GM18909 (cell line): ENCODE measurements around the gene CLTCL1.
"Not testable (repeated sequence)": the region's sequence is repeated elsewhere in the genome, so short reads cannot be mapped to it uniquely, and the experiment has no call there.

Experiments
- ATAC-seq: cut with Tn5 transposase; IDR thresholded peaks from one replicate; pipeline ENCODE4 v1.9.1; 2021; ENCODE audit warnings: mild to moderate bottlenecking; ENCODE audit not compliant: unreplicated experiment, poor library complexity

The CLTCL1 gene

DNA sequence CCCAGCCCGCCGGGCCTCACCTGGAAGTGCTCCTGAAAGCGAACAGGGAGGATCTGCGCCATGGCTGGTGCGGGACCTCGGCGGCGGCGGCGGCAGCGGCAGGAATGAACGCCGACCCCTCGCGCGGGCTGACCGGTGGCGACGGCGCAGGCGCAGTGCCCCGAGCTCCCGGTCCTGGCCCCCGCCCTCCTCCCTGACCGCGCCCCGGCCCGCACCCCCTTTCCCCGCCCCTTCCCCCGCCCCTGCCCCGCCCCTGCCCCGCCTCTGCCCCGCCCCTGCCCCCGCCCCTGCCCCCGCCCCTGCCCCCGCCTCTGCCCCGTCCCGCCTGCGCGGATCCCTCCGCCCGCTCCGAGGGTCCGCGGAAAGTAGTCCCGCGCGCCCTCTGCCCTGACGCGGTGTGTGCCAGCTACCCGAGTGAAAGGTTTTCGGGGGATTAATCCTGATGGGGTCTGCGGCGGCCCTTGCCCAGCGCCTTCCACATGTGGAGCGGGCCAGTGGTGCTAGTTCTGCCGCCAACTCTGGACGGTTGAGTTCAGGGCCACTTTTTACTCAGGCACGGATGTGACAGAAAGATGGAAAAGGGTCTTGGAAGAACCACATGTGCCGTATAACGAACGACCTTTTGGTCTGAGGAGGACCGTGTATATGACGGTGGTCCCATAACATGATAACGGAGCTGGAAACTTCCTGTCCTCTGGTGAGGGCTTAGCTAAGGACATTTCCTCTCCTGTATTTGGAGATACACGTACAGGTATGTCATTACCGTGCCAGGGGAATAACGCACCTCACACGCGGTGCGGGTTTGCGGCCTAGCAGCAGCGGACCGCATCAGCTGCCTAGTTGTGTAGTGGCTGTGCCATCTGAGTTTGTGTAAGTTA is at the start of gene CLTCL1:
CLTCL1 (minus strand) TSS at position 140 of the 878 bp plus-strand sequence; CDS start at position 62, 78 bp downstream.
- peak; percentile 56 for ATAC-seq

DNA sequence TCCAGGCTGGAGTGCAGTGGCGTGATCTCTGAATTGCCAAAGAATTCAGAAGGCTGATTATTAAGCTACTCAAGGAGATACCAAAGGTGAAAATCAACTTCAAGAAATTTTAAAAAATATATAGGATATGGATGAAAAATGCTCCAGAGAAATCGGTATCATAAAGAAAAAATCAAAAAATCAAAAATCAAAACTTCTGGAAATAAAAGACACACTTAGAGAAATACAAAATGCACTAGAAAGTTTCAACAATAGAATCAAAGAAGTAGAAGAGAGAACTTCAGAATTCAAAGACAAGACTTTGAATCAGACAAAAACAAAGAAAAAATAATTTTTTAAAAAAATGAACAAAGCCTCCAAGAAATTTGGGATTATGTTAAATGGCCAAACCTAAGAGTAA is 45.6 kb upstream of the CLTCL1 start:
- no peak for ATAC-seq

DNA sequence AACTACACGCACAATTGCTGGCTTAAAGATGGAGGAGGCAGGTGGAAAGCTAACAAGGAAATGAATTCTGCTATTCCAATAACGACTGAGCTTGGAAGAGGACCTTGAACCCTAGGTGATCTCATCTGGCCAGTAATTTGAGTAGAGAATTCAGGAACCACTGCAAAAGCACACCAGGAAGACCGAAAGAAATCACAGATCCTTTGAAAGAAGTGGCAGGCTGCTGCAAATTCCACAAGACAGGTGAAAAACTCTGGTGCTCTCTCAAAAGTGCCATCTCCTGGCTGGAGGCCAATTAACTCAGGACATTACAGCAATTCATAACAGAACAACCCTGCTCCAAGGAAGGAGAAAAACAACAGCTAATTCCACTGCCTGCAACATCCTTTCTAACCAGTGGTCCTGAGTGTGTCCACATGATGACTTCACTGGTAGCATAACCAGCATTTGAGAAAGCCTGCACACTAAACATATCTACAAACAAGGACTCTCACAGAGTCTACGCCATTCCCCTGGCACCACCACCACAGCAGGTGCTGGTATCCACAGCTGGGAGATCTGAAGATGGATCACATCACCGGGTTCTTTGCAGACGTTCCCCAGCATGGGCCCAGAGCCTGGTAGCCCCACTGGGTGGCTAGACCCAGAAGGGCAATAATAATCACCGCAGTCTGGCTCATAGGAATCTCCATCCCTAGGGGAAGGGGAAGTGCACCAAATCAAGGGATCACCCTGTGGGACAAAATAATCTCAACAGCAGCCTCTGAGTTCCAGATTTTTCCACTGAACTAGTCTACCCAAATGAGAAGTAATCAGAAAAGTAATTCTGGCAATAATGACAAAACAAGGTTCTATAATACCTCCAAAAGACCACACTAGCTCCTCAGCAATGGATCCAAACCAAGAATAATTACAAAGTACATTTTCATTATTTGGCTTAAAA is 44.9 kb upstream of the CLTCL1 start:
- ATAC-seq: no peak

DNA sequence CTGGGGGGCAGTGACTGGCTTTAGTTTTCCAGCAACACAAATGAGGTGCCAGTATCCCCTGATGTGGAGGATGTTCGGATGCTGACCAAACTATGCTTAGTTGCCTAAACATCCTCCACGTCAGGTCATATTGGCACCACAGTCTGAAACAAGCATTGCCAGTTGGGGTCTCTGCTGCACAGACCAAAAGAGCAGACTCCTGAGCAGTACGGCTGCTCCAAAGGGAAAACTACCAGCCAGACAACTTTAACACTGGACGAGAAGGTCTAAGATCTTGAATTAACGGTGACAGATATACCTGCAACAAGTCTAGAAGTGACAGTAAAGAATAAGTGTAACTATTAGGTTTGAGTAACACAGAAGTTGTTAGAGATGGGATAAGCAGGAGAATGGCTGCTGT is 40.5 kb upstream of the CLTCL1 start:
- ATAC-seq: no peak

DNA sequence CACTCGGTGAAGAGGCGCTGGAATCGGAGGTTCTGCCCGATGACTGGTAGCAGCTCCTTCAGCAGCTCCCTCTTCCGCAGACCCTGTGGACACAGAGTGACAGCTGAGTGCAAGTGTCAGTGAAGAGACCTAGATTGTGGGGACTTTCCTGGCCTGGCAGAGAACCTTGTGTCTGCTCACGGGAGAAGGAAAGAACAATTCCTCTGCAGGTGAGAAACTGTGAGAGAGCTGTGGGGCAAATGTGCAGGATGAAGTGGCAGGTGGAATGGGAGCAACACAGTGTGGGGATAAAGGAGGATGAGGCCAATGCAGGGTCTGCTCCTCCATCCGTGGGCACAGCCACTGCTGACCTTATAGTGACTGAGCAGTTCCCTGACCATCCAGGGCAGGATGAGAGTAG is 40.0 kb upstream of the CLTCL1 start:
- no peak for ATAC-seq

DNA sequence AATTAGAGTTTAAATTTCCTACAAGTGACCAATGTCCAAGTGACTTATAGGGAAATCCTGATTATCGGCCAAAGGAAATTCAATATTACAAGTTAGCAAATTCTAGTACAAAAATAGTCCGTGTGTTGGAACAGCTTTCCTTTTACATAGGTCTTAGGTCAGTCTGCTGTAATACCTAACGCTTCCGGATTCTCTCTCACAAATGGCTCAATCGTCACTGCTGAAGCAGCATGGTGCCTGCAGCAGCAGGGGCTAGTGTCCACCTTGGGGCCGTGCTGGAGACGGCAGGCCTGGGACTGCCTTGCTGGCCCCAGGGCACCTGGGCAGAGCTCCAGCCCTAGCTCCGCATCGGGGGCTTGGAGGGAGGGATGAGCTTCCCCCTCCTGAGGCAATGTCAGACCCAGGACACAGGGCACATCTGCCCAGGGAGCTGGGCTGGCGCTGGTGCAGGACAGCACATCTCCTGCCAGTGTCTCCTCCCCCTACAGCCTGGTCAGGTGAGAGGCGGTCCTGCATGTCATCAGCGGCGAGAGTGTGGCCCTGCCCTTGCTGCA is 39.4 kb upstream of the CLTCL1 start:
- ATAC-seq: no peak

DNA sequence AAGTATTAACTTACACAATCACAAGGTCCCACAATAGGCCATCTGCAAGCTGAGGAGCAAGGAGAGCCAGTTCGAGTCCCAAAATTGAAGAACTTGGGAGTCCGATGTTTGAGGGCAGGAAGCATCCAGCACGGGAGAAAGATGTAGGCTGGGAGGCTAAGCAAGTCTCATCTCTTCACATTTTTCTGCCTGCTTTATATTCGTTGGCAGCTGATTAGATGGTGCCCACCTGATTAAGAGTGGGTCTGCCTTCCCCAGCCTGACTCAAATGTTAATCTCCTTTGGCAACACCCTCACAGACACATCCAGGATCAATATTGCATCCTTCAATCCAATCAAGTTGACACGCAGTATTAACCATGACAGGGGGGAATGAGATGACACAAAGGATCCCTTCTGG is 38.7 kb upstream of the CLTCL1 start:
- not testable (repeated sequence) for ATAC-seq

DNA sequence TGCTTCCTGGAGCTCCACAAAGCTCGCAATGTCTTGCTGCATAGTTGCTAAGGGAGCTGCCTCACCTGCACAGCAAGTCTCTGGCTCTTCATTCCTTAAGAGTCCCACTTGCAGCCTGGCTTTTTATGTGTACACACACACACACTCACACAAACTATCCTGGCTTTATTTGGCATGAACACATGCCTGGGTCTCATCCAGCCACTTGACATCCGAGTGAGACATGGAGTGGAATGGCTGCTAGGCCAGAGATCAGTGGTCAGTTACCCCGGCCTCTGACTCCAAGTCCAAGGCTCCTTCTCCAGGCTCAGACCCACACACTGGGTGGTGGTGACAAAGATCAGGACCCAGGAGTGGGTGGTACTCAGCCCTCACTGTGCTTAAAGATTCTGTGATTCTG is 37.9 kb upstream of the CLTCL1 start:
- no peak for ATAC-seq

DNA sequence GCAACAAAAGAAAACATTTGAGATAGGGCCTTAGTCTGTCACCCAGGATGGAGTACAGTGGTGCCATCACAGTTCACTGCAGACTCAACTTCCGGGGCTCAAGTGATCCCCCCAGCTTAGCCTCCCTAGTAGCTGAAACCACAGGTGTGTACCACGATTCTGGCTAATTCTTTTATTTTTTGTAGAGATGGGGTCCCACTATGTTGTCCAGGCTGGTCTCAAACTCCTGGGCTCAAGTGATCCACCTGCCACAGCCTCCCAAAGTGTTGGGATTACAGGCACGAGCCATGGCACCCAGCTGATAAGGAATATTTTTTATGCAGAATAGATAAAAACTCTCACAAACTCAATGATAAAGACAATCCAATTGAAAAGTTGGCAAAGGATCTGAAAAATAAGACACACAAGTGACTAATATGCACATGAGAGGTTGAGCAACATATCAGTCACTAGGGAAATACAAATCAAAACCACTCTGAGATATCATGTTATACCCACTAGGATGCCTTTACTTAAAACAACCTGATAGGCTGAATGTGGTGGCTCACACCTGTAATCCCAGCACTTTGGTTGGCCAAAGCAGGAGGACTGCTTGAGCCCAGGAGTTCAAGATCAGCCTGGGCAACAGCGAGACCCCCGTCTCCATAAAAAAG is 33.9 kb upstream of the CLTCL1 start:
- ATAC-seq: no peak

DNA sequence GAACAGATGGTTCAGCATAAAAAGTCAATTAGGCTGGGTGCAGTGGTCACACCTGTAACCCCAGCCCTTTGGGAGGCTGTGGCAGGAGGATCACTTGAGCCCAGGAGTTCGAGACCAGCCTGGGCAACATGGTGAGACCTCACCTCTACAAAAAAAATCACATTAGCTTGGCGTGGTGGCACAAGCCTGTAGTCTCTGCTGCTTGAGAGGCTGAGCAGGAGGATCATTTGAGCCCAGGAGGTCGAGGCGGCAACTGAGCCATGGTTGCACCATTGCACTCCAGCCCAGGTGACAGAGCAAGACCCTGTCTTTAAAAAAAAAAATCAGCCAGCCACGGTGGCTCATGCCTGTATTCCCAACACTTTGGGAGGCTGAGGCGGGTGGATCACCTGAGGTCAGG is 31.9 kb upstream of the CLTCL1 start:
- not testable (repeated sequence) for ATAC-seq

DNA sequence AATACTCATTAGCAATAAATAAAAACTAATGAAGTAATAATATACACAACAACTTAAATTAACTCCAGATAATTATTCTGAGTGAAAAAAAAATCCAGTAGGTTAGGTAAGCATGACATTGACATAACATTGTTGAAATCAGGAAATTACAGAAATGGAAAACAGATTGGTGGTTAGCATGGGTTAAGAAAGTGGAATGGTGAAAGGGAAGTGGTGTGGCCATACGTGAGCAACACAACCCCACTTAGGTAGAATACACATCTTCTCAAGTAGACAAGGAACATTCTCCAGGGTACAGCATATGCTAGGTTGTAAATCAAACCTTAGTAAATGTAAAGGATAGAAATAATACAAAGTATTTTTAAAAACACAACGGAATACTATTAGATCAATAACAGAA is 30.2 kb upstream of the CLTCL1 start:
- ATAC-seq: no peak

DNA sequence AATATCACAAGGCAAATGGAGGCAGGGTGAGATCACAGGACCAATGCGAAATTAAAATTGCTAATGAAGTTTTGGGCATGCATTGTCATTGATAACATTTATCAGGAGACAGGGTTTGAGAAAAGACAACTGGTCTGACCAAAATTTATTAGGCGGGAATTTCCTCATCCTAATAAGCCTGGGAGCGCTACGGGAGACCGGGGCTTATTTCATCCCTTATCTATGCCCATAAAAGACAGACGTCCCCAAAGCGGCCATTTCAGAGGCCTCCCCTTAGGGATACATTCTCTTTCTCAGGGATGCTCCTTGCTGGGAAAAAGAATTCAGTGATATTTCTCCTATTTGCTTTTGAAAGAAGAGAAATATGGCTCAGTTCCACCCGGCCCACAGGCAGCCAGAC is 28.6 kb upstream of the CLTCL1 start:
- ATAC-seq: not testable (repeated sequence)

DNA sequence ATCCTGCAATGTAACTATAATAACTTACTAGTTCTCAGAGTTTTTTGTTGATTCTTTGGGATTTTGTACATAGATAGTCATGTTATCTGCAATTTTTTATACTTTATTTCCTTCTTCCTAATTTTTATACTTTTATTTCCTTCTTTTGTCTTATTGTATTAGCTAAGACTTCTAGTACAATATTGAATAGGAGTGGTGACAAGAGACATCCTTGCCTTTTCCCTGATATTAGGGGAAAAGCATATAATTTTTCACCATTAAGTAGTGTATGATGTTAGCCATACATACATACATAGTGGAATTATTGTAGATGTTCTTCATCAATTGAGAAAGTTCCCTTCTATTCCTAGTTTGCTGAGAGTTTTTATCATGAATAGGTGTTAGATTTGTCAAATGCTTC is 27.8 kb upstream of the CLTCL1 start:
- ATAC-seq: no peak

DNA sequence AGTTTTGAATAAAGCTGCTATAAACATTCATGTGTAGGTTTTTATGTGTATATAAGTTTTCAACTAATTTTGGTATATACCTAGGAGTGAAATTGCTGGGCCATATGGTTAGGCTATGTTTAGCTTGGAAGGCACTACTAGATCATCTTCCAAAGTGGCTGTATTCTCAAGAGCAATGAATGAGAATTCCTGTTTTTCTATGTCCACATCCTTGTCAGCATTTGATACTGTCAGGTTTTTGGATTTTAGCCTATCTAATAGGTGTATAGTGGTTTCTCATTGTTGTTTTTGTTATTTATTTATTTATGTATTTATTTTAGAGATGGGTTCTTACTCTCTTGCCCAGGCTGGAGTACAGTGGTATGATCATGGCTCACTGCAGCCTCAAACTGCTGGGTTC is 26.3 kb upstream of the CLTCL1 start:
- no peak for ATAC-seq

DNA sequence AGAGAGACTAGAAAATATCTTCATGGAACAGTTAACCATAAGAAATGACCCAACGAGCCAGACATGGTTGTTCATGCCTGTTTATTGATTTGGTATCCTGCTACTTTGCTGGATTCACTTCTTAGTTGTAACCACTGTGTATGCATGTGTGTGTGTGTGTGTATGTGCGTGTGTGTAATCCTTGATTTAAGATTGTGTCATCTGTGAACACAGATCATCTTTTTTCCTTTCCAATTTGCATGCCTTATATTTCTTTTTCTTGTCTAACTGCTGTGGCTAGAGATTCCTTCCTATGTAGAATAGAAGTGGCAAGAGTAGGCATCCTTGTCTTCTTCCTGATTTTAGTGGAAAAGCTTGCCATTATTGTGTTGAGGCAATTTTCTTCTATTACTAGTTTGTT is 16.4 kb upstream of the CLTCL1 start:
- ATAC-seq: no peak

DNA sequence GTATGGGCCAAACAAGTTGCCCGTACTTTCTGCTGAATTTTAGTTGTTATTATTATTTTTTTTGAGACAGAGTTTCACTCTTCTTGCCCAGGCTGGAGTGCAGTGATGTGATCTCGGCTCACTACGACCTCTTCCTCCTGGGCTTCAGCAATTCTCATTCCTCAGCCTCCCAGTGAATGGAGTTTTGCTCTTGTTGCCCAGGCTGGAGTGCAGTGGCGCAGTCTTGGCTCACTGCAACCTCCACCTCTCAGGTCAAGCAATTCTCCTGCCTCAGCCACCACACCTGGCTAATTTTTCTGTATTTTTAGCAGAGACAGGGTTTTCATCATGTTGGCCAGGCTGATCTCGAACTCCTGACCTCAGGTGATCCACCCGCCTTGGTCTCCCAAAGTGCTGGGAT is 15.0 kb upstream of the CLTCL1 start:
- not testable (repeated sequence) for ATAC-seq

DNA sequence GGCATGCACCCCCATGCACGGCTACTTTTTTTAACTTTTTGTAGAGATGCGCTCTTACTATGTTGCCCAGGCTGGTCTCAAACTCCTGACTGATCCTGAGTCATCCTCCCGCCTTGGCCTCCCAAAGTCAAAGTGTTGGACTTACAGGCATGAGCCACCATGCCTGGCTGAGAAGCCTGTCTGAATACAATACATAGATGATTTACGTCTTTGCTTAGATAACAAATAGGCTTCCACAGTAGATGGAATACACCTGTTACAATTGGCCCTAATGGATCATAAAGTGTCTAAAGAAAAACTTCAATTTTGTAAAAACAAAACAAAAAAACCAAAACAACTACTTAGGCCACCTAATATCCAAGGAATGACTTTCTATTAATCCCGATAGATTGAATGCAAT is 13.0 kb upstream of the CLTCL1 start:
- no peak for ATAC-seq

DNA sequence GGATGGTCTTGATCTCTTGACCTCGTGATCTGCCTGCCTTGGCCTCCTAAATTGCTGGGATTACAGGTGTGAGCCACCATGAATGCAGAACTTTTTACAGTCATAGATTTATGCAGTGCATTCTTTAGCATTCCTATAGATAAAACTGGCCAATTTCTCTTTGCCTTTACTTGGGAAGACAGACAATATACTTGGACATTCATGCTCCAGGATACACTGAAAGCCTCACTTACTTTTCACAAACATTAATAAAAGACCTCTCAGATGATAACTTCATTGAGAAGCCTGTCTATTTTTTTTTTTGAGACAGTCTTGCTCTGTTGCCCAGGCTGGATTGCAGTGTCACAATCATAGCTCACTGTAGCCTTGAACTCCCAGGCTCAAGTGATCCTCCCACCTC is 12.3 kb upstream of the CLTCL1 start:
- no peak for ATAC-seq

DNA sequence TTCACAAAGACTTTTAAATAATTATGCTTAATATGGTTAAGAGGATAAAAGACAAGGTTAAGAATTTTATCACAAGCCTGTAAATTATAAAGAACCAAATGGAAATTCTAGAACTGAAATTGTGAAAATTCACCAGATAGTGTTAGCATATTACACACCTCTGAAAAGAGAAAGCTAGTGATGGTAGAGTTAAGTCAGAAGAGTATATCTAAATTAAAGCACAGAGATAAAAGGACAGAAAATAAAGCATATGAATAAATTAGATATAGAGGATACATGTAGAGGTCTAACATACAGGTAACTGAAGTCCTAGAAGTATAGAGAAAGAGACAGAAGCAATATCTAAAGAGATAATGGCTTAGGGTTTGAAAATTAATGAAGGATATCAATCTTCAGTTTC is 4.2 kb upstream of the CLTCL1 start:
- ATAC-seq: no peak

DNA sequence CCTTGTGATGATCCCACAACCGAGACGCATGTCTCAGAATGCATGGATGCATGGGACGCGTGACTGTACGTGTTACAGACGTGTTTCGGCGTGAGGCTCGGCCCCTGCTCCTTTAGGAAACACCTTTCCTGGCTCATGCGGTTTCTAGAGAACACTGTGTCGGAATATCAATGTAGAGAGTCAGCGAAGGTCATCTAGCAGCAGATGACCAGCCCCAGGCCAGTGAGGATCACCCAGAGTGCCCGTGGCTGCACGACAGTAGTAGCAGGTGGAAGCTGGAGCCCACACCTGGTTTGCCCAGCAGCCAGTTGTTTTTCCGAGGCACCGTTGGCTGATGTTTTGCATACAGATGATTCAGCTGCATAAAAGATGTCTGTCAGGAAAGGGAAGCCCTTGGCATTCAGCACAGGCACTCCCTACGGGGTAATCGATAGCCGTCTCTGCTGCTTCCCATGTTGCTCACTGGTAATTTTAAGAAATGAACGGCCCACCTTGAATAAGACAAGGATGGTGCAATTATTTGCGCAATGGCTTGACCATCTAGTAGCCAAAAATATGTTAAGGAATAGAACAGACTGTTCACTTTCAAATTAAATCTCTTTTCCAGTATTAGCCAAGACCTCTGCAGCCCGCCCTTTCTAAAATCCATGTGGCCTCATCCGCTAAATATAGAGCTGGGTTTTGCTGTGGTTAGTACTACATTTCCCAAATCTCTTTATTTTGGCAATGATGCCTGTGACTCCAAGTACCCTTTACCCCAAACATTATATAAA is 1.1 kb upstream of the CLTCL1 start:
- no peak for ATAC-seq
